ENCODE results near the gene C1orf53. TPM values are rescaled to one million over a fixed set of nuclear protein-coding genes. Genes with fewer than 3 reads are reported as not detected.

C1orf53 gene
- total and polyA plus RNA-seq, 2 of the 13 experiments (the other 11 are each of a cell fraction or from before 2014, with no cell fraction given): 5.8 to 10.1 TPM

DNA sequence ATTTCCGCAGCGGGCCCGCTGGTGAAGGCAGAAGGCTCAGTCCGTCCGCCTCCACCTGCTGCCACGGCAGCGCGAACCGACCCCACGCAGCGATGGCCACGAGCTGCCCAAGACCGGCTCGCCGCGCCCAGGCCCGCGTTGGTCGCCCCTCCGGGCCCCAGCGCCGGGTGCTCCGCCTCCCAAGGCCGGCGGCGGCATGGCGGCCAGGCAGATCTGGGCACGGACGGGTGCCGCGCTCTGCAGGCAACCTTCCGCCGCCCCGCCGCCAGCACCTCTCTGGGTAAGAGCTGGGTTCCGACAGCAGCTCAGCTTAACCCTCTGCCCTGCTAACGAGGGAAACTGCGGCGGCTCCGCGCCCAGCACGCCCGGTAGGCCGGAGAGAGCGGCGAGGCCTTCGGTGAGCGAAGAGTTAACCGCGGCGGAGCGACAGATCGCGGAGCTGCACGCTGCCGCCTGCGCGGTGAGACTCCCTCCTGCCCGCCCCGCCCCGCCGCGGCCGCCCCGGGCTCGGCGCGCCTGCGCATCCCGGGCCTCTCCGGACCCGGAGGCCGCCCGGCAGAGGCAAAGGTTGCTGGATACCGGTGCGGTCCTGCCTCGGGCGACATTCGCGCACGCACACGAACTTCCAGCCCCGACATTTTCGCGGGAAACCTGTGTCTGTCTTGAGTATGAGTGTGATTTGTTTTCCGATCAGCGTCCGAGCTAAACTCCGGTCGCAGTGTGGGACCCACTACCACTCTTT lies at the start of gene C1orf53 (continued):
- TF ChIP-seq, protein P1, sequence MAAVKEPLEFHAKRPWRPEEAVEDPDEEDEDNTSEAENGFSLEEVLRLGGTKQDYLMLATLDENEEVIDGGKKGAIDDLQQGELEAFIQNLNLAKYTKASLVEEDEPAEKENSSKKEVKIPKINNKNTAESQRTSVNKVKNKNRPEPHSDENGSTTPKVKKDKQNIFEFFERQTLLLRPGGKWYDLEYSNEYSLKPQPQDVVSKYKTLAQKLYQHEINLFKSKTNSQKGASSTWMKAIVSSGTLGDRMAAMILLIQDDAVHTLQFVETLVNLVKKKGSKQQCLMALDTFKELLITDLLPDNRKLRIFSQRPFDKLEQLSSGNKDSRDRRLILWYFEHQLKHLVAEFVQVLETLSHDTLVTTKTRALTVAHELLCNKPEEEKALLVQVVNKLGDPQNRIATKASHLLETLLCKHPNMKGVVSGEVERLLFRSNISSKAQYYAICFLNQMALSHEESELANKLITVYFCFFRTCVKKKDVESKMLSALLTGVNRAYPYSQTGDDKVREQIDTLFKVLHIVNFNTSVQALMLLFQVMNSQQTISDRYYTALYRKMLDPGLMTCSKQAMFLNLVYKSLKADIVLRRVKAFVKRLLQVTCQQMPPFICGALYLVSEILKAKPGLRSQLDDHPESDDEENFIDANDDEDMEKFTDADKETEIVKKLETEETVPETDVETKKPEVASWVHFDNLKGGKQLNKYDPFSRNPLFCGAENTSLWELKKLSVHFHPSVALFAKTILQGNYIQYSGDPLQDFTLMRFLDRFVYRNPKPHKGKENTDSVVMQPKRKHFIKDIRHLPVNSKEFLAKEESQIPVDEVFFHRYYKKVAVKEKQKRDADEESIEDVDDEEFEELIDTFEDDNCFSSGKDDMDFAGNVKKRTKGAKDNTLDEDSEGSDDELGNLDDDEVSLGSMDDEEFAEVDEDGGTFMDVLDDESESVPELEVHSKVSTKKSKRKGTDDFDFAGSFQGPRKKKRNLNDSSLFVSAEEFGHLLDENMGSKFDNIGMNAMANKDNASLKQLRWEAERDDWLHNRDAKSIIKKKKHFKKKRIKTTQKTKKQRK (IDR thresholded peaks at IDR 0.05; ENCODE audit: low read length): no peak
- TF ChIP-seq ZNF337 (CRISPR knock-in tag; IDR thresholded peaks at IDR 0.05; ENCODE audit: borderline replicate concordance, low read depth) (peak; percentile 79; the same call in 1 of the 2 replicates), GFI1 (CRISPR knock-in tag; IDR thresholded peaks at IDR 0.05; ENCODE audit: borderline replicate concordance) (peak; percentile 86; the same call in 1 of the 2 replicates), MTA3 (CRISPR knock-in tag; IDR thresholded peaks at IDR 0.05) (no peak), ARHGAP35 (CRISPR knock-in tag; IDR thresholded peaks at IDR 0.05; ENCODE audit: borderline replicate concordance) (no peak), ERF (CRISPR knock-in tag; IDR thresholded peaks at IDR 0.05) (peak; percentile 83), KLF16 (CRISPR knock-in tag; IDR thresholded peaks at IDR 0.05) (peak in 1 of 2 experiments; percentile 65; a peak in 2 of 4 replicates), ZMYM4 (CRISPR knock-in tag; IDR thresholded peaks at IDR 0.05) (peak; percentile 97), ZNF282 (IDR thresholded peaks at IDR 0.05; ENCODE audit: partially characterized antibody) (no peak), IKZF1 (IDR thresholded peaks at IDR 0.05) (no peak), SUZ12 (IDR thresholded peaks at IDR 0.05; ENCODE audit: low read depth, low read length) (no peak), SP140L (CRISPR knock-in tag; IDR thresholded peaks at IDR 0.05; ENCODE audit: borderline replicate concordance) (no peak), ZNF550 (CRISPR knock-in tag; IDR thresholded peaks at IDR 0.05; ENCODE audit: borderline replicate concordance) (no peak; the same call in 1 of the 2 replicates), ATF7 (IDR thresholded peaks at IDR 0.05) (no peak), ATF7 (CRISPR knock-in tag; IDR thresholded peaks at IDR 0.05) (no peak; the same call in 1 of the 2 replicates), LBX2 (CRISPR knock-in tag; IDR thresholded peaks at IDR 0.05; ENCODE audit: borderline replicate concordance) (peak; percentile 60; the same call in 1 of the 2 replicates)
- TF ChIP-seq, protein P2, sequence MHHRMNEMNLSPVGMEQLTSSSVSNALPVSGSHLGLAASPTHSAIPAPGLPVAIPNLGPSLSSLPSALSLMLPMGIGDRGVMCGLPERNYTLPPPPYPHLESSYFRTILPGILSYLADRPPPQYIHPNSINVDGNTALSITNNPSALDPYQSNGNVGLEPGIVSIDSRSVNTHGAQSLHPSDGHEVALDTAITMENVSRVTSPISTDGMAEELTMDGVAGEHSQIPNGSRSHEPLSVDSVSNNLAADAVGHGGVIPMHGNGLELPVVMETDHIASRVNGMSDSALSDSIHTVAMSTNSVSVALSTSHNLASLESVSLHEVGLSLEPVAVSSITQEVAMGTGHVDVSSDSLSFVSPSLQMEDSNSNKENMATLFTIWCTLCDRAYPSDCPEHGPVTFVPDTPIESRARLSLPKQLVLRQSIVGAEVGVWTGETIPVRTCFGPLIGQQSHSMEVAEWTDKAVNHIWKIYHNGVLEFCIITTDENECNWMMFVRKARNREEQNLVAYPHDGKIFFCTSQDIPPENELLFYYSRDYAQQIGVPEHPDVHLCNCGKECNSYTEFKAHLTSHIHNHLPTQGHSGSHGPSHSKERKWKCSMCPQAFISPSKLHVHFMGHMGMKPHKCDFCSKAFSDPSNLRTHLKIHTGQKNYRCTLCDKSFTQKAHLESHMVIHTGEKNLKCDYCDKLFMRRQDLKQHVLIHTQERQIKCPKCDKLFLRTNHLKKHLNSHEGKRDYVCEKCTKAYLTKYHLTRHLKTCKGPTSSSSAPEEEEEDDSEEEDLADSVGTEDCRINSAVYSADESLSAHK (CRISPR knock-in tag; IDR thresholded peaks at IDR 0.05; ENCODE audit: borderline replicate concordance): no peak
- TF ChIP-seq, protein P3, sequence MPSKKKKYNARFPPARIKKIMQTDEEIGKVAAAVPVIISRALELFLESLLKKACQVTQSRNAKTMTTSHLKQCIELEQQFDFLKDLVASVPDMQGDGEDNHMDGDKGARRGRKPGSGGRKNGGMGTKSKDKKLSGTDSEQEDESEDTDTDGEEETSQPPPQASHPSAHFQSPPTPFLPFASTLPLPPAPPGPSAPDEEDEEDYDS (CRISPR knock-in tag; IDR thresholded peaks at IDR 0.05): no peak; the same call in 1 of the 2 replicates

Data from HepG2 (cell line).